SK-N-SH treated with all-trans-retinoic acid at 6 μM for 48 hours (cell line): Measurements from ENCODE around the gene OGT.

Experiments used
- ARNTL ChIP-seq: fragments of 450-650 bp; formaldehyde crosslinking; IDR thresholded peaks from 2 replicates; pipeline ENCODE4 v1.5.0; 2020; ENCODE audit warnings: low read depth, mild to moderate bottlenecking, moderate library complexity, borderline replicate concordance
- BACH2 ChIP-seq: fragments of 250-450 bp; sonication (Bioruptor Pico); IDR thresholded peaks from 2 replicates; pipeline ENCODE4 v1.9.0; 2021; ENCODE audit warnings: mild to moderate bottlenecking, borderline replicate concordance
- TOX ChIP-seq: fragments of 250-450 bp; sonication (Bioruptor Pico); IDR thresholded peaks from 2 replicates; pipeline ENCODE4 v1.8.0; 2021; ENCODE audit warnings: mild to moderate bottlenecking, moderate library complexity, borderline replicate concordance
- ZC3H10 ChIP-seq: fragments of 250-450 bp; sonication (Bioruptor Pico); IDR thresholded peaks from 2 replicates; pipeline ENCODE4 v1.5.1; 2021; ENCODE audit warnings: mild to moderate bottlenecking, moderate library complexity
- ZNF70 ChIP-seq: fragments of 450-650 bp; formaldehyde crosslinking; IDR thresholded peaks from 2 replicates; pipeline ENCODE4 v1.5.0; 2020; ENCODE audit warnings: mild to moderate bottlenecking, moderate library complexity
- TF ChIP-seq, protein P1 (sequence below): fragments of 250-450 bp; sonication (Bioruptor Pico); IDR thresholded peaks from 2 replicates; pipeline ENCODE4 v1.8.0; 2020; ENCODE audit warnings: mild to moderate bottlenecking, moderate library complexity, borderline replicate concordance

DNA sequence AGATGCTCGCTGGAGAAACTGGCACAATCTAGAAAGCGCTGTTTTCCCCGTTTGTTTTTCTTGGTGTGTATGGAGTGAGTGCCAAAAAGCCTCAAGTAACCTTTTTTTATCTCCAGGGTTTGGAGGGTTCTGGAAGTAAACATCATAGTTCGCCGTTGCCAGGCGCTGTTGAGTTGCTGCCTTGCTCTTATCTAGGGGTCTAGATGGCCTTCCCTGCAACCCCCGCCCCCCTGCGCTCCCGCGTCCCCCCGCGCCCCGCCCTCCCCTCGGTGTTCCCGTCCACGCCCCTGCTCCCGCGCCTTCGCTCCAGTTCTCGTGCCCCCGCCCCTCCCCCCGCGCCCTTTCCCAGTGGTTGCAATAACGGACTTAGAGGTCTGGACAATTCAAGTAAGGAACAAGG is 44.8 kb downstream of the OGT start:
- TF ChIP-seq BACH2 (CRISPR knock-in tag) (no peak), ARNTL (CRISPR knock-in tag) (no peak), ZNF70 (CRISPR knock-in tag) (no peak), TOX (no peak), ZC3H10 (no peak)
- TF ChIP-seq, protein P1, sequence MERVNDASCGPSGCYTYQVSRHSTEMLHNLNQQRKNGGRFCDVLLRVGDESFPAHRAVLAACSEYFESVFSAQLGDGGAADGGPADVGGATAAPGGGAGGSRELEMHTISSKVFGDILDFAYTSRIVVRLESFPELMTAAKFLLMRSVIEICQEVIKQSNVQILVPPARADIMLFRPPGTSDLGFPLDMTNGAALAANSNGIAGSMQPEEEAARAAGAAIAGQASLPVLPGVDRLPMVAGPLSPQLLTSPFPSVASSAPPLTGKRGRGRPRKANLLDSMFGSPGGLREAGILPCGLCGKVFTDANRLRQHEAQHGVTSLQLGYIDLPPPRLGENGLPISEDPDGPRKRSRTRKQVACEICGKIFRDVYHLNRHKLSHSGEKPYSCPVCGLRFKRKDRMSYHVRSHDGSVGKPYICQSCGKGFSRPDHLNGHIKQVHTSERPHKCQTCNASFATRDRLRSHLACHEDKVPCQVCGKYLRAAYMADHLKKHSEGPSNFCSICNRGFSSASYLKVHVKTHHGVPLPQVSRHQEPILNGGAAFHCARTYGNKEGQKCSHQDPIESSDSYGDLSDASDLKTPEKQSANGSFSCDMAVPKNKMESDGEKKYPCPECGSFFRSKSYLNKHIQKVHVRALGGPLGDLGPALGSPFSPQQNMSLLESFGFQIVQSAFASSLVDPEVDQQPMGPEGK: no peak
